Measurements from ENCODE around the gene KRTAP9-6.

- TF ChIP-seq YY1 (IDR thresholded peaks at IDR 0.05; ENCODE audit: insufficient read depth, insufficient replicate concordance, low read depth, low read length) (no peak), SMAD9 (CRISPR knock-in tag; IDR thresholded peaks at IDR 0.05) (no peak), MED1 (CRISPR knock-in tag; IDR thresholded peaks at IDR 0.05) (no peak)
These were observed 19.4 kb downstream of the KRTAP9-6 start for GRCh38 chr17:41284546-41284945.
